Fibroblast of lung (primary cell): ENCODE results near the gene MND1. TPM values are rescaled to one million over a fixed set of nuclear protein-coding genes. Genes with fewer than 3 reads are reported as not detected.

ENCODE experiments used
- DNase-seq, 2 donors: peaks; one replicate each; pipeline versions ENCODE4 v3.0.0 to v3.0.0-alpha.2; 2010; ENCODE audit warnings: low read depth in 2 of 2
- H2AFZ ChIP-seq: 2 replicates; pipeline ENCODE4 v1.5.1; 2012; ENCODE audit warnings: low read length, control low read depth, inconsistent platforms
- H3K27ac ChIP-seq: 2 replicates; pipeline ENCODE4 v1.5.1; 2011; ENCODE audit warnings: low read length, control low read depth; ENCODE audit not compliant: insufficient read depth
- H3K27me3 ChIP-seq: 2 replicates; pipeline ENCODE4 v1.5.1; 2011; ENCODE audit warnings: mild to moderate bottlenecking, low read length; ENCODE audit not compliant: control insufficient read depth, insufficient read depth
- H3K36me3 ChIP-seq: 2 replicates; pipeline ENCODE4 v1.5.1; 2011; ENCODE audit warnings: low read length; ENCODE audit not compliant: control insufficient read depth, insufficient read depth
- H3K4me1 ChIP-seq: 2 replicates; pipeline ENCODE4 v1.5.1; 2011; ENCODE audit warnings: low read length; ENCODE audit not compliant: control insufficient read depth, insufficient read depth; ENCODE audit errors: extremely low read depth
- H3K4me2 ChIP-seq: 2 replicates; pipeline ENCODE4 v1.5.1; 2011; ENCODE audit warnings: low read length, control low read depth; ENCODE audit not compliant: insufficient read depth; ENCODE audit errors: extremely low read depth
- H3K4me3 ChIP-seq, 4 experiments: fragments of 200-600 bp in 1 of 4; sonication (generic) in 1 of 4; replicated peaks in 1 of 4; 2 replicates each; pipeline ENCODE4 v1.5.1; 2011 to 2016; ENCODE audit warnings: low read length in 4 of 4, low read depth in 3 of 4, mild to moderate bottlenecking in 3 of 4, control low read depth in 2 of 4, inconsistent platforms in 1 of 4, mixed read lengths in 1 of 4; ENCODE audit not compliant: insufficient read depth in 1 of 4; ENCODE audit errors: control extremely low read depth in 1 of 4
- H3K79me2 ChIP-seq: 2 replicates; pipeline ENCODE4 v1.5.1; 2012; ENCODE audit warnings: mild to moderate bottlenecking, low read length, inconsistent platforms; ENCODE audit not compliant: control insufficient read depth, insufficient read depth
- H3K9ac ChIP-seq: 2 replicates; pipeline ENCODE4 v1.5.1; 2011; ENCODE audit warnings: mild to moderate bottlenecking, low read length, control low read depth; ENCODE audit not compliant: insufficient read depth
- H3K9me3 ChIP-seq: 2 replicates; pipeline ENCODE4 v1.5.1; 2012; ENCODE audit warnings: low read depth, low read length; ENCODE audit not compliant: control insufficient read depth, insufficient read depth
- H4K20me1 ChIP-seq: 2 replicates; pipeline ENCODE4 v1.5.1; 2011; ENCODE audit warnings: low read length; ENCODE audit not compliant: control insufficient read depth, insufficient read depth; ENCODE audit errors: extremely low read depth
- CTCF ChIP-seq, 2 donors: IDR thresholded peaks in 1 of 2; conservative IDR thresholded peaks in 1 of 2; 1 replicate in 1 of 2; 2 replicates in 1 of 2; pipeline ENCODE4 v1.5.1; 2011 to 2012; ENCODE audit warnings: low read length in 2 of 2, control low read depth in 1 of 2, inconsistent platforms in 1 of 2, low read depth in 1 of 2, mild to moderate bottlenecking in 1 of 2
- EZH2 ChIP-seq: IDR thresholded peaks from 2 replicates; pipeline ENCODE4 v1.5.1; 2012; ENCODE audit warnings: low read length, control low read depth, mild to moderate bottlenecking; ENCODE audit errors: missing control alignments
- polyA plus RNA-seq, 2 donors: library from polyadenylated mRNA; depleted of rRNA in 1 of 2; stranded (reverse) in 1 of 2; unstranded in 1 of 2; fragments of >200 nt; gene quantifications; 2 replicates each; pipeline ENCODE4 v1.2.1, GENCODE V29; 2011 to 2012; ENCODE audit warnings: missing spikeins in 1 of 2
- total RNA-seq: library from RNA; depleted of rRNA; stranded (reverse); fragments of >200 nt; gene quantifications from 2 replicates; pipeline ENCODE4 v1.2.1, GENCODE V29; 2014

The MND1 gene
- total and polyA plus RNA-seq, 2 donors (not counting 1 experiment from before 2014, with no cell fraction given): 2.2 to 5.8 TPM

DNA sequence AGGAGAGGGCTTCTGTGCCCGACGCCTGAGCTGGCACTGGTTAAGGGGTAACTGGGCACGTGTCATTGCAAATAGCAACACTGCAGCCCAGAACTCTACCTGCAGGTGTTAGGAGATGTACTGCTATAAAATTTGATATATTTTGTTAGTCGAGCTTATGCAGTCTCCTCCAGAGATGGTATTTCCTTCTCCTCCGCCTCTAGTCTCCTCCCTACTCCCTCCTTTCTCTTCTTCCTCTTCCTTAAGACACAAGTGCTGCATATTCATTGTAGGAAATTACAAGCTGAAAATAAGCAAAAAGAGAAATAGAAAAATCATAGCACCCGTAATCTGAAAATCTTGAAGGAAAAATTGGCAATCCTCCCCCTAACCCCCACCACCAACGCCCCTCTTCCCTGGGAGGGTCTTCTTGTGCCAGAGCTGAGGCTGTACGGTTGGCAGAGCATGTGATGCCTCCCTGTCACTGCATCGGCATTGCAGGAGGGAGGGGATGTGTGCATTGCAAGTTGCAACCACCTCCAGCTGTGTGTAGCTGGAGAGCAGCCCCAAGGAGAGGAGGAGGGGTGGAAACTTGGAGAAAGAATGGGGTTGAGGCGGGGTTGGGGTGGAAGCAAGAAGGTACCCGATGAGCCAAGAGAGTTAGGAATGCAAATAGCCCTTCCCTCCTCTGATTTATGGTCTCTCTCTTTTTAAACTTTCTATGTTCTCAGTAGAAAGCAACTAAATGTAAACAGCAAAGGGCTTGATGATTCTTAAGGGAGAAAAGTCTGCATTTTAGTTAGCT, 48.3 kb upstream of the MND1 start:
- H3K4me1 ChIP-seq: peaks cover 18% of the 10 kb centered on the region
- peak overlapping the region; percentile 68 for H3K4me2 ChIP-seq
- peak overlapping the region in 1 of 4 experiments; percentile 20 for H3K4me3 ChIP-seq
- no peaks in the 10 kb centered on the region for H3K9me3 ChIP-seq
- no peak overlapping the region for H3K27ac ChIP-seq
- no peaks in the 10 kb centered on the region for H3K79me2 ChIP-seq
- H3K36me3 ChIP-seq: peaks cover 8% of the 10 kb centered on the region
- no peak overlapping the region for H2AFZ ChIP-seq
- H3K27me3 ChIP-seq: no peaks in the 10 kb centered on the region
- TF ChIP-seq CTCF (conservative IDR thresholded peaks at IDR 0.05 in 1 of 2, IDR thresholded peaks at IDR 0.05 in 1 of 2; ENCODE audit: low read depth in 1 of 2, low read length in 2 of 2) (no peak), EZH2 (no peak)
- no peaks in the 10 kb centered on the region for H4K20me1 ChIP-seq
- peak overlapping the region; percentile 41 for H3K9ac ChIP-seq
- DNase-seq: peak; percentile 62 to 89

- H3K79me2 ChIP-seq: no peaks in the 10 kb centered on the region
- H3K36me3 ChIP-seq: peaks cover 8% of the 10 kb centered on the region
- H3K4me1 ChIP-seq: peaks cover 18% of the 10 kb centered on the region
- H3K9ac ChIP-seq: no peak overlapping the region
- no peaks in the 10 kb centered on the region for H3K27me3 ChIP-seq
- no peak overlapping the region for H3K27ac ChIP-seq
- DNase-seq: no peak
- TF ChIP-seq CTCF (conservative IDR thresholded peaks at IDR 0.05 in 1 of 2, IDR thresholded peaks at IDR 0.05 in 1 of 2; ENCODE audit: low read depth in 1 of 2, low read length in 2 of 2): no peak
- TF ChIP-seq EZH2: no peak
- no peak overlapping the region for H2AFZ ChIP-seq
- H4K20me1 ChIP-seq: no peaks in the 10 kb centered on the region
- peak overlapping the region; percentile 13 for H3K4me2 ChIP-seq
- no peaks in the 10 kb centered on the region for H3K9me3 ChIP-seq
- H3K4me3 ChIP-seq: no peak overlapping the region
Observed at GRCh38 chr4:153297116-153297515, 47.4 kb upstream of the MND1 start.

GRCh38 chr4:153310793-153311192, 33.7 kb upstream of the MND1 start:
- Histone ChIP-seq H3K4me3 (no peak overlapping the region), H3K36me3 (no peaks in the 10 kb centered on the region), H3K4me2 (no peak overlapping the region), H3K79me2 (no peaks in the 10 kb centered on the region), H4K20me1 (no peaks in the 10 kb centered on the region), H3K9ac (no peak overlapping the region), H3K27ac (no peak overlapping the region), H3K9me3 (no peaks in the 10 kb centered on the region), H3K4me1 (no peaks in the 10 kb centered on the region), H3K27me3 (no peaks in the 10 kb centered on the region), H2AFZ (no peak overlapping the region)
- no peak for DNase-seq
- TF ChIP-seq CTCF (conservative IDR thresholded peaks at IDR 0.05 in 1 of 2, IDR thresholded peaks at IDR 0.05 in 1 of 2; ENCODE audit: low read depth in 1 of 2, low read length in 2 of 2) (no peak), EZH2 (no peak)
